Activated CD8-positive, alpha-beta memory T cell treated with anti-CD3 and anti-CD28 coated beads, Interleukin-2, amount 50 U/mL, for 48 hours (primary cell): ENCODE measurements around the gene TRIM52.

Experiments used
- DNase-seq: peaks from one replicate; pipeline ENCODE4 v3.0.0-alpha.2; 2020

Gene TRIM52

GRCh38 chr5:181255836-181256578 lies 4.9 kb downstream of the TRIM52 start:
- DNase-seq, result peak; percentile 22

- no peak for DNase-seq
These were observed 5.7 kb downstream of the TRIM52 start for GRCh38 chr5:181255276-181255675.

GRCh38 chr5:181248277-181248676 lies 12.7 kb downstream of the TRIM52 start:
- no peak for DNase-seq

- DNase-seq, result peak; percentile 91
These were observed 14.5 kb downstream of the TRIM52 start for GRCh38 chr5:181246276-181247049.

- DNase-seq, result no peak
These were observed 15.3 kb downstream of the TRIM52 start for GRCh38 chr5:181245427-181246275.

- peak; percentile 92 for DNase-seq
These were observed 17.2 kb downstream of the TRIM52 start, which contains the start of gene RACK1 for GRCh38 chr5:181243564-181244343. Gene RACK1, minus strand, starts transcription at chr5:181243906. Its CDS starts 106 bp downstream, at chr5:181243800.

GRCh38 chr5:181243018-181243563 lies 17.9 kb downstream of the TRIM52 start:
- no peak for DNase-seq

- DNase-seq, result peak; percentile 59
These were observed 18.9 kb downstream of the TRIM52 start for GRCh38 chr5:181242031-181242451.

- peak; percentile 79 for DNase-seq
These were observed 19.5 kb downstream of the TRIM52 start for GRCh38 chr5:181241393-181241975.

- no peak for DNase-seq
These were observed 21.8 kb downstream of the TRIM52 start for GRCh38 chr5:181239062-181239663.

GRCh38 chr5:181237729-181238385 lies 23.1 kb downstream of the TRIM52 start:
- DNase-seq, result no peak

- DNase-seq, result no peak
These were observed 23.8 kb downstream of the TRIM52 start for GRCh38 chr5:181236954-181237641.

- DNase-seq, result no peak
These were observed 24.5 kb downstream of the TRIM52 start for GRCh38 chr5:181236471-181236870.

GRCh38 chr5:181235689-181236366 lies 25.1 kb downstream of the TRIM52 start:
- DNase-seq, result peak; percentile 67

GRCh38 chr5:181235323-181235688 lies 25.6 kb downstream of the TRIM52 start:
- DNase-seq, result no peak

GRCh38 chr5:181234455-181235306 lies 26.3 kb downstream of the TRIM52 start:
- peak; percentile 69 for DNase-seq

- peak; percentile 61 for DNase-seq
These were observed 27.0 kb downstream of the TRIM52 start for GRCh38 chr5:181233801-181234454.
